ENCODE data around the gene GPR158. TPM values are rescaled to one million over a fixed set of nuclear protein-coding genes. Genes with fewer than 3 reads are reported as not detected.

GPR158 gene
- total and polyA plus RNA-seq, 8 donors = 0.06 to 1.2 (median 0.24) TPM

DNA sequence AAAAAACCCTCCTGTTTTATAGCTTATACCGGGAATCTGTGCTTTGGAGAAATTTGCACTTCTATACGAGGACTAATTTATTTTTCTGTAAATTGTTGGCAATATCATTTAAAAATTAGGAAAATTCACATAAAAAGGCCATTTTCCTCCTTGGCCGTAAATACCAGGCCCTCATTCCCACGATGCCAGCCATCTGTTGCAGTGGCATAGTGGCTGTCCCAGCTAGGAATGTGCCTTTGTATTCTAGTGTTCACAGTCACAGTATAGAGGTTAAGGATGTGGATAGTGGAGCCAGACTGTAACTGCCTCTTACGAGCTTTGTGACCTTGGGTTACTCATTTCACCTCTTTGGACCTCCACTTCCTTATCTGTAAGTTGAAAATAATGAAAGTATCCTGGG lies 312.5 kb downstream of the GPR158 start:
- 58 to 70% methylated on average over 5 of the region's 5 CpGs for WGBS, 2 donors
- no peaks in the 10 kb centered on the region for H3K36me3 ChIP-seq
- H3K9me3 ChIP-seq = no peaks in the 10 kb centered on the region
- no peak for DNase-seq
- ATAC-seq = no peak
- intact Hi-C loops (cut with DNase I) = no loop called here
- no peaks in the 10 kb centered on the region for H3K27me3 ChIP-seq
- H3K4me1 ChIP-seq = no peaks in the 10 kb centered on the region
- FAIRE-seq = no peak
- H3K4me3 ChIP-seq = no peak overlapping the region
- H3K27ac ChIP-seq = no peak overlapping the region
- TF ChIP-seq CTCF (IDR thresholded peaks at IDR 0.05) = no peak

DNA sequence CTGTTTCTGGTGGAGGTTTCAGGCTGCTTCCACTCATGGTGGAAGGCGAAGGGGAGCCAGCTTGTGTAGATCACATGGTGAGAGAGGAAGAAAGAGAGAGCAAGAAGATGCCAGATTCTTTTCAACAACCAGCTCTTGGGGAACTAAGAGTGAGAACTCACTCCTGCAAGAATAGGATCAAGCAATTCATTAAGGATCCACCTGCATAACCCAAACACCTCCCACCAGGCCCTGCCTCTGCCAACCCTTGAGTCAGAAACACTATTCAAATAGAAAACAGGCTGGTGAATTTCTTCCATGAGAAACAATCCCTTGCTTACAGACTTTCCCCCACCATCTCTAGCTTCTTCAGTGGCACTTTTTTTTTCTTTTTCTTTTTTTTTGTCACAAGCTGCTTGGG lies 317.2 kb downstream of the GPR158 start:
- DNase-seq (no peak), FAIRE-seq (no peak), ATAC-seq (no peak)
- no peaks in the 10 kb centered on the region for H3K4me1 ChIP-seq
- no peak for TF ChIP-seq CTCF (IDR thresholded peaks at IDR 0.05)
- no peaks in the 10 kb centered on the region for H3K9me3 ChIP-seq
- no peaks in the 10 kb centered on the region for H3K36me3 ChIP-seq
- intact Hi-C loops (cut with DNase I) = no loop called here
- H3K27ac ChIP-seq = no peak overlapping the region
- 83 to 90% methylated on average over 1 of the region's 1 CpG for whole genome bisulfite sequencing, 2 donors
- H3K4me3 ChIP-seq = no peak overlapping the region
- H3K27me3 ChIP-seq = no peaks in the 10 kb centered on the region

GRCh38 chr10:25492680-25493079 lies 317.9 kb downstream of the GPR158 start:
- ATAC-seq = no peak

GRCh38 chr10:25493122-25493893 lies 318.5 kb downstream of the GPR158 start:
- TF ChIP-seq CTCF (IDR thresholded peaks at IDR 0.05) = no peak
- ATAC-seq (no peak), FAIRE-seq (no peak), DNase-seq (no peak)
- Histone ChIP-seq H3K27me3 (no peaks in the 10 kb centered on the region), H3K36me3 (no peaks in the 10 kb centered on the region), H3K4me3 (no peak overlapping the region), H3K27ac (no peak overlapping the region), H3K9me3 (no peaks in the 10 kb centered on the region), H3K4me1 (no peaks in the 10 kb centered on the region)
- 27 to 48% methylated on average over 4 of the region's 4 CpGs for WGBS, 2 donors
- intact Hi-C loops (cut with DNase I) = no loop called here

More at GRCh38 chr10:25492680-25493079, 317.9 kb downstream of the GPR158 start:
- no peaks in the 10 kb centered on the region for H3K36me3 ChIP-seq
- DNase-seq (no peak), FAIRE-seq (no peak)
- no peaks in the 10 kb centered on the region for H3K9me3 ChIP-seq
- TF ChIP-seq CTCF (IDR thresholded peaks at IDR 0.05) = no peak
- H3K27me3 ChIP-seq = no peaks in the 10 kb centered on the region
- no peaks in the 10 kb centered on the region for H3K4me1 ChIP-seq
- intact Hi-C loops (cut with DNase I) = no loop called here
- no peak overlapping the region for H3K4me3 ChIP-seq
- H3K27ac ChIP-seq = no peak overlapping the region

- Histone ChIP-seq H3K9me3 (no peaks in the 10 kb centered on the region), H3K4me1 (no peaks in the 10 kb centered on the region), H3K36me3 (no peaks in the 10 kb centered on the region), H3K27ac (no peak overlapping the region), H3K27me3 (no peaks in the 10 kb centered on the region), H3K4me3 (no peak overlapping the region)
- WGBS, 2 donors = 70 to 81% methylated on average over 3 of the region's 3 CpGs
- DNase-seq = no peak
- no peak for TF ChIP-seq CTCF (IDR thresholded peaks at IDR 0.05)
- no peak for ATAC-seq
- FAIRE-seq = no peak
- intact Hi-C loops (cut with DNase I) = no loop called here
These were observed 322.4 kb downstream of the GPR158 start for GRCh38 chr10:25497246-25497645.
